K562 (cell line): ENCODE data around the gene IL31RA. TPM values are rescaled to one million over a fixed set of nuclear protein-coding genes. Genes with fewer than 3 reads are reported as not detected.

Source experiments
- ATAC-seq: fragments of 200-7000 bp; cut with Tn5 transposase; 3 replicates; pipeline ENCODE4 v1.9.1; 2020; ENCODE audit warnings: moderate library complexity
- BruUV-seq: library from RNA; stranded (reverse); fragments of 400-500 nt; replicated peaks from 2 replicates; lab custom pipeline; 2021; lab: Mats Ljungman, UMichigan
- CTCF ChIA-PET: fragments of 300-600 bp; formaldehyde crosslinking; extraction: SDS; loops from one replicate; lab custom pipeline; 2021; ENCODE audit warnings: low intra/inter-chr PET ratio; lab: Yijun Ruan, JAX
- POLR2A ChIA-PET: fragments of 300-600, 350-650 bp; sonication (Branson Sonifier 250); formaldehyde crosslinking; extraction: SDS; loops from one replicate; lab custom pipeline; 2021; ENCODE audit warnings: antibody characterized with exemption, inconsistent platforms; lab: Yijun Ruan, JAX
- DNase-seq, 4 experiments: peaks; one replicate each; pipeline versions ENCODE4 v3.0.0 to v3.0.0-alpha.2; 2011 to 2018; ENCODE audit warnings: low spot score in 3 of 4, mixed read lengths in 3 of 4; ENCODE audit errors: extremely low read depth in 1 of 4
- FAIRE-seq: peaks from 2 replicates; lab custom pipeline; 2011; peaks lifted over from hg19 to GRCh38; lab: Jason Lieb, UNC
- H2AFZ ChIP-seq: 2 replicates; pipeline ENCODE4 v1.6.0; 2011; ENCODE audit warnings: low read depth, low read length, control low read depth, inconsistent platforms
- H3K27ac ChIP-seq: fragments of 200-600 bp; 3 replicates; pipeline ENCODE4 v1.8.0; 2011; ENCODE audit warnings: low read depth, mild to moderate bottlenecking, control low read depth, inconsistent platforms, low read length, moderate library complexity, mixed read lengths; ENCODE audit errors: extremely low read depth
- H3K27me3 ChIP-seq, 2 experiments: fragments of 300-600 bp in 1 of 2; 2 replicates in 1 of 2; 3 replicates in 1 of 2; pipeline versions ENCODE4 v1.6.0 to v1.8.0; 2011; ENCODE audit warnings: inconsistent platforms in 2 of 2, low read length in 2 of 2, mild to moderate bottlenecking in 1 of 2, mixed read lengths in 1 of 2, moderate library complexity in 1 of 2; ENCODE audit not compliant: control insufficient read depth in 2 of 2, insufficient read depth in 2 of 2
- H3K36me3 ChIP-seq: fragments of 300-600 bp; 3 replicates; pipeline ENCODE4 v1.8.0; 2011; ENCODE audit warnings: mild to moderate bottlenecking, low read length, inconsistent platforms; ENCODE audit not compliant: control insufficient read depth, insufficient read depth
- H3K4me1 ChIP-seq, 2 experiments: fragments of 200-600 bp in 1 of 2; replicated peaks in 1 of 2; 2 replicates in 1 of 2; 3 replicates in 1 of 2; pipeline versions ENCODE4 v1.5.1 to v1.8.0; 2011; ENCODE audit warnings: inconsistent platforms in 2 of 2, low read length in 2 of 2, mild to moderate bottlenecking in 1 of 2, mixed read lengths in 1 of 2, moderate library complexity in 1 of 2; ENCODE audit not compliant: control insufficient read depth in 2 of 2, insufficient read depth in 2 of 2
- H3K4me2 ChIP-seq: 2 replicates; pipeline ENCODE4 v1.6.1; 2011; ENCODE audit warnings: low read length, control low read depth, inconsistent platforms, mixed read lengths; ENCODE audit not compliant: insufficient read depth
- H3K4me3 ChIP-seq: fragments of 200-600 bp; sonication (generic), shearing (Covaris generic); 2 replicates; pipeline ENCODE4 v1.5.1; 2016; ENCODE audit warnings: control low read depth, inconsistent platforms
- H3K79me2 ChIP-seq: fragments of 200-600 bp; 3 replicates; pipeline ENCODE4 v1.8.0; 2011; ENCODE audit warnings: low read length, inconsistent platforms; ENCODE audit not compliant: control insufficient read depth, insufficient read depth
- H3K9ac ChIP-seq, 2 experiments: 2 replicates each; pipeline versions ENCODE4 v1.6.0 to v1.6.1; 2011; ENCODE audit warnings: low read depth in 2 of 2, low read length in 2 of 2, control low read depth in 1 of 2, inconsistent platforms in 1 of 2, mild to moderate bottlenecking in 1 of 2, mixed read lengths in 1 of 2; ENCODE audit not compliant: insufficient read depth in 1 of 2
- H3K9me1 ChIP-seq: one replicate; pipeline ENCODE4 v1.6.0; 2011; ENCODE audit warnings: inconsistent platforms, mild to moderate bottlenecking, low read length, moderate library complexity; ENCODE audit not compliant: control insufficient read depth, insufficient read depth
- H3K9me3 ChIP-seq: replicated peaks from 2 replicates; pipeline ENCODE4 v1.5.1; 2011; ENCODE audit warnings: low read depth, low read length, inconsistent platforms; ENCODE audit not compliant: control insufficient read depth, insufficient read depth
- H4K20me1 ChIP-seq: replicated peaks from 2 replicates; pipeline ENCODE4 v1.6.1; 2011; ENCODE audit warnings: low read length, inconsistent platforms, mixed read lengths; ENCODE audit not compliant: control insufficient read depth, insufficient read depth
- C11orf30 ChIP-seq: fragments of 450-650 bp; IDR thresholded peaks from 2 replicates; pipeline ENCODE4 v1.6.1; 2016; ENCODE audit warnings: low read depth, mild to moderate bottlenecking
- CBFA2T2 ChIP-seq: fragments of 450-650 bp; conservative IDR thresholded peaks from 2 replicates; pipeline ENCODE4 v1.6.1; 2017; ENCODE audit warnings: mild to moderate bottlenecking
- CBX8 ChIP-seq: fragments of 200-600 bp; sonication (generic); IDR thresholded peaks from 2 replicates; pipeline ENCODE4 v1.6.1; 2012; ENCODE audit warnings: borderline replicate concordance, mixed run types, low read depth, mild to moderate bottlenecking, moderate library complexity, mixed read lengths, low read length, control low read depth, inconsistent platforms; ENCODE audit not compliant: poor library complexity, severe bottlenecking; ENCODE audit errors: extremely low read depth
- CREB3 ChIP-seq: fragments of 450-650 bp; conservative IDR thresholded peaks from 2 replicates; pipeline ENCODE4 v1.6.1; 2016; ENCODE audit warnings: missing genetic modification characterization, low read depth, mild to moderate bottlenecking, missing compliant biosample characterization, moderate library complexity
- GTF2E2 ChIP-seq: fragments of 200-800 bp; sonication (Bioruptor generic); IDR thresholded peaks from 2 replicates; pipeline ENCODE4 v1.6.1; 2016; ENCODE audit warnings: missing genetic modification characterization, missing compliant biosample characterization
- MCM2 ChIP-seq: fragments of 450-650 bp; IDR thresholded peaks from 2 replicates; pipeline ENCODE4 v1.6.1; 2017; ENCODE audit warnings: low read depth, mild to moderate bottlenecking
- RNF219 ChIP-seq: fragments of 250-450 bp; sonication (Bioruptor Pico); IDR thresholded peaks from 2 replicates; pipeline ENCODE4 v1.5.0; 2022; ENCODE audit warnings: mild to moderate bottlenecking
- TRIM25 ChIP-seq: fragments of 450-650 bp; IDR thresholded peaks from 2 replicates; pipeline ENCODE4 v1.7.0; 2016; ENCODE audit warnings: borderline replicate concordance
- ZNF134 ChIP-seq: fragments of 250-450 bp; sonication (Bioruptor Pico); conservative IDR thresholded peaks from 2 replicates; pipeline ENCODE4 v1.4.0; 2020
- ZNF217 ChIP-seq: sonication (generic); formaldehyde crosslinking; IDR thresholded peaks from 2 replicates; pipeline ENCODE4 v1.8.0; 2022; ENCODE audit warnings: mild to moderate bottlenecking, missing genetic modification reagents
- ZNF277 ChIP-seq: fragments of 250-450 bp; sonication (Bioruptor Pico); IDR thresholded peaks from 2 replicates; pipeline ENCODE4 v1.8.0; 2022; ENCODE audit warnings: inconsistent platforms, mild to moderate bottlenecking, moderate library complexity, borderline replicate concordance
- ZNF408 ChIP-seq: fragments of 250-450 bp; sonication (Bioruptor Pico); IDR thresholded peaks from 2 replicates; pipeline ENCODE4 v1.4.0; 2020; ENCODE audit warnings: low read depth, mild to moderate bottlenecking, moderate library complexity
- WGBS: fragments of 100-300 bp; shearing (Covaris generic); methylation state at CpG from one replicate; pipeline ENCODE4 v1.1.6; 2016; ENCODE audit warnings: low coverage, mixed read lengths; ENCODE audit not compliant: insufficient coverage; ENCODE audit errors: missing lambda C conversion rate; 5-methylcytosine and 5-hydroxymethylcytosine counted together
- in situ Hi-C: fragments of 300-500 bp; cut with MboI; formaldehyde crosslinking; loops from 4 replicates; pipeline ENCODE4 v1.15.0; 2018; ENCODE audit warnings: inconsistent platforms, mixed read lengths
- intact Hi-C: fragments of 100-400 bp; cut with micrococcal nuclease; formaldehyde crosslinking; loops from 2 replicates; pipeline ENCODE4 v1.14.2; 2022
- polyA plus RNA-seq, 8 experiments: library from polyadenylated mRNA; depleted of rRNA in 4 of 8; stranded (reverse) in 5 of 8; unstranded in 3 of 8; fragments of >200 nt; fragmentation: Nextera tagmentation in 2 of 8; fragmentation: Illumina TruSeq in 1 of 8; extraction: Ambion mirVana in 2 of 8; extraction: Trizol in 1 of 8; gene quantifications; 2 replicates each; pipeline versions ENCODE4 v1.2.1 to v1.2.3, GENCODE V29; 2011 to 2014; ENCODE audit warnings: inconsistent platforms in 1 of 8, missing spikeins in 1 of 8
- total RNA-seq, 7 experiments: library from RNA; depleted of rRNA in 6 of 7; stranded (reverse); fragments of >200 nt in 6 of 7; fragmentation: Illumina TruSeq in 2 of 7; extraction: Trizol in 2 of 7; gene quantifications; 2 replicates each; pipeline versions ENCODE4 v1.2.1 to v1.2.3, GENCODE V29; 2011 to 2021; ENCODE audit warnings: low replicate concordance in 1 of 7

The IL31RA gene
- total and polyA plus RNA-seq, 9 of the 15 experiments (the other 6 are each of a cell fraction or from before 2014, with no cell fraction given) = not detected

GRCh38 chr5:55905251-55905650 lies 54.1 kb downstream of the IL31RA start:
- intact Hi-C loops = no loop called here
- CTCF ChIA-PET = no interaction called here
- Histone ChIP-seq H3K9me1 (no peaks in the 10 kb centered on the region), H4K20me1 (no peaks in the 10 kb centered on the region), H3K4me2 (no peak overlapping the region), H3K4me1 (no peaks in the 10 kb centered on the region), H3K9ac (no peak overlapping the region), H3K4me3 (no peak overlapping the region), H3K27me3 (peaks cover 6 to 33% of the 10 kb centered on the region in 2 experiments; a peak in 4 of 5 replicates), H3K9me3 (no peaks in the 10 kb centered on the region), H3K27ac (no peak overlapping the region), H3K79me2 (no peaks in the 10 kb centered on the region), H2AFZ (no peak overlapping the region), H3K36me3 (no peaks in the 10 kb centered on the region)
- ATAC-seq (no peak), DNase-seq (no peak), FAIRE-seq (no peak)
- in situ Hi-C loops = no loop called here
- POLR2A ChIA-PET = no interaction called here
- no TSS peak for BruUV-seq
- WGBS = 0% methylated on average over 4 of the region's 4 CpGs
- TF ChIP-seq ZNF408 (CRISPR knock-in tag) = no peak
- TF ChIP-seq RNF219 = no peak
- no peak for TF ChIP-seq CREB3 (tag)
- no peak for TF ChIP-seq CBFA2T2
- TF ChIP-seq ZNF134 (CRISPR knock-in tag) = no peak
- TF ChIP-seq GTF2E2 = no peak
- TF ChIP-seq CBX8 = no peak
- TF ChIP-seq ZNF217 (CRISPR knock-in tag) = no peak
- TF ChIP-seq TRIM25 = no peak
- TF ChIP-seq MCM2 = no peak
- TF ChIP-seq ZNF277 (CRISPR knock-in tag) = no peak
- TF ChIP-seq C11orf30 = no peak
